Naive thymus-derived CD4-positive, alpha-beta T cell (primary cell): Measurements from ENCODE around the gene MYZAP. TPM values are rescaled to one million over a fixed set of nuclear protein-coding genes. Genes with fewer than 3 reads are reported as not detected.

ENCODE experiments used
- ATAC-seq: fragments of 150-1000 bp; cut with Tn5 transposase; 2 replicates; pipeline ENCODE4 v1.10.0; 2021; ENCODE audit warnings: mild to moderate bottlenecking, moderate library complexity
- CTCF ChIA-PET: fragments of 350-600 bp; sonication (Branson Sonifier 250); formaldehyde crosslinking; loops from one replicate; lab custom pipeline; 2021; ENCODE audit warnings: antibody characterized with exemption; lab: Charles Lee
- POLR2A ChIA-PET: fragments of 350-600 bp; sonication (Branson Sonifier 250); formaldehyde crosslinking; loops from one replicate; lab custom pipeline; 2021; ENCODE audit warnings: antibody characterized with exemption, inconsistent platforms; lab: Charles Lee
- DNase-seq, 9 donors: peaks; one replicate each; pipeline versions ENCODE4 v3.0.0 to v3.0.0-alpha.2; 2020 to 2022; ENCODE audit warnings: mixed read lengths in 1 of 9
- H3K27ac ChIP-seq: one replicate; pipeline ENCODE4 v1.7.0; 2013; ENCODE audit warnings: mild to moderate bottlenecking, low read depth, low read length, moderate library complexity
- H3K27me3 ChIP-seq, 2 donors: one replicate each; pipeline ENCODE4 v1.7.0; 2013; ENCODE audit warnings: low read length in 2 of 2, mild to moderate bottlenecking in 2 of 2, moderate library complexity in 2 of 2; ENCODE audit not compliant: control insufficient read depth in 2 of 2, insufficient read depth in 2 of 2
- H3K36me3 ChIP-seq, 3 experiments: 1 replicate in 2 of 3; 2 replicates in 1 of 3; pipeline ENCODE4 v1.7.0; 2013; ENCODE audit warnings: low read length in 3 of 3, mild to moderate bottlenecking in 3 of 3, moderate library complexity in 1 of 3; ENCODE audit not compliant: insufficient read depth in 3 of 3, control insufficient read depth in 2 of 3
- H3K4me1 ChIP-seq, 2 donors: one replicate each; pipeline ENCODE4 v1.7.0; 2013; ENCODE audit warnings: low read length in 2 of 2, mild to moderate bottlenecking in 2 of 2, moderate library complexity in 1 of 2; ENCODE audit not compliant: control insufficient read depth in 2 of 2, insufficient read depth in 2 of 2
- H3K4me3 ChIP-seq: 2 replicates; pipeline ENCODE4 v1.7.0; 2013; ENCODE audit warnings: mild to moderate bottlenecking, low read length
- H3K9me3 ChIP-seq, 3 experiments: 1 replicate in 2 of 3; 2 replicates in 1 of 3; pipeline ENCODE4 v1.7.0; 2013; ENCODE audit warnings: low read length in 3 of 3; ENCODE audit not compliant: control insufficient read depth in 2 of 3
- H3K27ac Mint-ChIP-seq, 9 donors: one replicate each; pipeline ENCODE4 v1.8.0; 2020 to 2022; ENCODE audit warnings: mixed read lengths in 9 of 9, mild to moderate bottlenecking in 8 of 9, moderate library complexity in 5 of 9, inconsistent platforms in 2 of 9
- H3K27me3 Mint-ChIP-seq, 5 donors: one replicate each; pipeline ENCODE4 v1.8.0; 2021 to 2022; ENCODE audit warnings: mixed read lengths in 5 of 5, mild to moderate bottlenecking in 1 of 5
- H3K36me3 Mint-ChIP-seq, 5 donors: one replicate each; pipeline ENCODE4 v1.8.0; 2020 to 2022; ENCODE audit warnings: mixed read lengths in 5 of 5, mild to moderate bottlenecking in 3 of 5, inconsistent platforms in 1 of 5
- H3K4me1 Mint-ChIP-seq, 7 donors: one replicate each; pipeline ENCODE4 v1.8.0; 2020 to 2022; ENCODE audit warnings: mixed read lengths in 7 of 7, mild to moderate bottlenecking in 3 of 7, inconsistent platforms in 1 of 7
- H3K4me3 Mint-ChIP-seq, 10 donors: one replicate each; pipeline ENCODE4 v1.8.0; 2020 to 2022; ENCODE audit warnings: mild to moderate bottlenecking in 10 of 10, mixed read lengths in 10 of 10, moderate library complexity in 6 of 10, inconsistent platforms in 2 of 10
- H3K9me3 Mint-ChIP-seq, 11 donors: one replicate each; pipeline ENCODE4 v1.8.0; 2020 to 2022; ENCODE audit warnings: mixed read lengths in 11 of 11, mild to moderate bottlenecking in 4 of 11, inconsistent platforms in 1 of 11, moderate library complexity in 1 of 11
- intact Hi-C, 2 donors: fragments of 100-400 bp; cut with micrococcal nuclease; formaldehyde crosslinking; loops; one replicate each; pipeline ENCODE4 v1.15.1; 2023
- polyA plus RNA-seq, 2 donors: library from polyadenylated mRNA; unstranded; fragments of 300-500 nt; fragmentation: Illumina TruSeq; gene quantifications; one replicate each; pipeline ENCODE4 v1.2.3, GENCODE V29; 2021
- total RNA-seq, 6 experiments: library from RNA in 5 of 6; stranded (reverse) in 5 of 6; gene quantifications; 1 replicate in 5 of 6; 2 replicates in 1 of 6; pipeline ENCODE4 v1.2.3 and lab custom pipeline; 2021 to 2026

Gene MYZAP
- total and polyA plus RNA-seq, 7 experiments from 2014 or later = 1.1 to 9.7 (median 2.2) TPM; not detected in 1

GRCh38 chr15:57605491-57605890, 13.8 kb downstream of the MYZAP start:
- ChIA-PET CTCF (no interaction called here), POLR2A (interaction anchor here (0.7 to 1.6 kb wide), 3 partner anchors 12 to 41 kb away, joined by 3 to 4 read pairs (median 3); no protein-coding TSS in a partner anchor)
- Mint-ChIP-seq H3K36me3 (peaks cover 0 to 16% (median 0%) of the 10 kb centered on the region in 5 donors), H3K27ac (peak overlapping the region in 1 of 9 donors; percentile 65), H3K27me3 (peaks cover 0 to 26% (median 0%) of the 10 kb centered on the region in 5 donors), H3K9me3 (no peaks in the 10 kb centered on the region), H3K4me1 (peaks cover 0 to 1% (median 0%) of the 10 kb centered on the region in 7 donors), H3K4me3 (no peak overlapping the region)
- intact Hi-C loops = no loop called here
- no peaks in the 10 kb centered on the region for H3K4me1 ChIP-seq
- no peak overlapping the region for H3K27ac ChIP-seq
- H3K9me3 ChIP-seq = no peaks in the 10 kb centered on the region
- ATAC-seq (no peak), DNase-seq (no peak)
- no peaks in the 10 kb centered on the region for H3K27me3 ChIP-seq
- H3K36me3 ChIP-seq = no peaks in the 10 kb centered on the region
- no peak overlapping the region for H3K4me3 ChIP-seq

DNA sequence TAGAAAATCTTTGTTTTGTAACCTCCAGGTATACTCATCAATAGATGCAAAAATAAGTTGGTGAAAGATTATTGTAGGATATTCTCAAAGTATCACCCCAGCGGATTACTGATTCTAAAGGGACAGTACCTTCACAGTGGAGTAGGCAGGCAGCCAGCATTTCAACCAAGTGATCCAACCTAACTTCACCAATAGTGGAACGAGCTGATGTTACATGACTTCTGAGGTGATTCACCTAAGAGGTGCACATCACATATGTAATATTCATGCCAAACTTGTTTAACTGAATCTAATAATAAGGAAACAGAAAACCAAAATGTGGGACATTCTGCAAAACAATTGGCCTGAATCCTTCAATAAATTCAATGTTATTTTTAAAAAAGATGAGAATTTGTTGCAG, 14.3 kb downstream of the MYZAP start:
- Histone ChIP-seq H3K36me3 (no peaks in the 10 kb centered on the region), H3K4me3 (no peak overlapping the region), H3K27ac (no peak overlapping the region), H3K9me3 (no peaks in the 10 kb centered on the region), H3K4me1 (no peaks in the 10 kb centered on the region), H3K27me3 (no peaks in the 10 kb centered on the region)
- Mint-ChIP-seq H3K9me3 (no peaks in the 10 kb centered on the region), H3K4me3 (no peak overlapping the region), H3K4me1 (peaks cover 0 to 1% (median 0%) of the 10 kb centered on the region in 7 donors), H3K27me3 (peaks cover 0 to 28% (median 0%) of the 10 kb centered on the region in 5 donors), H3K36me3 (peaks cover 0 to 16% (median 0%) of the 10 kb centered on the region in 5 donors), H3K27ac (no peak overlapping the region)
- intact Hi-C loops = no loop called here
- ChIA-PET POLR2A (interaction anchor here (0.7 to 1.6 kb wide), 3 partner anchors 12 to 41 kb away, joined by 3 to 4 read pairs (median 3); no protein-coding TSS in a partner anchor), CTCF (no interaction called here)
- ATAC-seq (no peak), DNase-seq (no peak)

DNA sequence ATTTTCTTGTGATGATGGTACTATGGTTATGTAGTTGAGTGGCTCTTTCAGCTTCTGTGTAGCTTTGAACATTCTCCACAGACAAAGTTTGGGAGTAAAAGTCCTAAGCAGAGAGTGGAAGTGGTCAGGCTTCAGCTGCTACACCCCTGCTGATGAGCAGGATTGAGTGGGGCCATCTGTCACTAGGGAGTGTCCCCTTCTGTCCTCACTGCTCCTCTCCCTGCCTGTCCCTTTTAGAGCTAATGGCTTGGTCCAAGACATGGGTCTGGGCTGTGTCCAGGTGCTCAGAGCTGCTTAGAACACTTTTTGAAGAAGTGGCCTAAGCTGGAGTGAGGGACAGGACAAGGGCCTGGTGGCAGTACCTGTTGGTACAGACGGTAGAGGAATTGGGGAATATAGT, 15.1 kb downstream of the MYZAP start:
- POLR2A ChIA-PET = no interaction called here
- no peaks in the 10 kb centered on the region for H3K9me3 Mint-ChIP-seq
- CTCF ChIA-PET = interaction anchor here (0.9 to 2.7 kb wide), 2 partner anchors 19 to 46 kb away, joined by 3 to 15 read pairs; no protein-coding TSS in a partner anchor
- no peaks in the 10 kb centered on the region for H3K36me3 ChIP-seq
- H3K9me3 ChIP-seq = no peaks in the 10 kb centered on the region
- no peaks in the 10 kb centered on the region for H3K4me1 ChIP-seq
- H3K4me3 Mint-ChIP-seq = no peak overlapping the region
- H3K4me3 ChIP-seq = no peak overlapping the region
- DNase-seq (no peak), ATAC-seq (no peak)
- peaks cover 0 to 1% (median 0%) of the 10 kb centered on the region in 7 donors for H3K4me1 Mint-ChIP-seq
- H3K27ac Mint-ChIP-seq = no peak overlapping the region
- no peak overlapping the region for H3K27ac ChIP-seq
- peaks cover 0 to 25% (median 0%) of the 10 kb centered on the region in 5 donors for H3K27me3 Mint-ChIP-seq
- no peaks in the 10 kb centered on the region for H3K27me3 ChIP-seq
- intact Hi-C loops = no loop called here
- H3K36me3 Mint-ChIP-seq = peaks cover 0 to 16% (median 0%) of the 10 kb centered on the region in 5 donors

DNA sequence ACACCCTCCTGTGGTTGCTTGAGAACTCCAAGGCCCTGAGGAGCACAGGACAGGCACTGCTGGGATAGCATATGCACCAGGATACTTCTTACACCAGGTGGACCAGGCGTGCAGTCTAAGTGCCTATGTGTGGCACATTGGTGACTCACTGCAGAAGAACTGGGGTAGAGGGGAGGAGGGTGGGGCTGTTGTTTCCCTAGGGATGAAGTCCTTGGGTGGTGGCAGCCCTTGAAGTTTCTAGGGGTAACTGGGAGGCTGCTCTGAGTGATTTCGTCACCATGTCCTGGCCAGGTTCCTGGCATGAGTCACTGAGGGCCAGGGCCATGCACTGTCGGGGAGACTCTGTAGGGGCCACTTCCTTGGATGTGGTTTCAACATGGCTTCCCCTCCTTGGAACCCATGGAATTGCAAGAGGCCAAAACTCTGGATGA, 15.9 kb downstream of the MYZAP start:
- DNase-seq (no peak), ATAC-seq (peak; percentile 29)
- Histone ChIP-seq H3K9me3 (no peaks in the 10 kb centered on the region), H3K27ac (no peak overlapping the region), H3K27me3 (no peaks in the 10 kb centered on the region), H3K36me3 (no peaks in the 10 kb centered on the region), H3K4me1 (no peaks in the 10 kb centered on the region), H3K4me3 (no peak overlapping the region)
- intact Hi-C loops = no loop called here
- H3K27me3 Mint-ChIP-seq = peaks cover 0 to 23% (median 0%) of the 10 kb centered on the region in 5 donors
- H3K27ac Mint-ChIP-seq = peak overlapping the region in 1 of 9 donors; percentile 33
- no peak overlapping the region for H3K4me3 Mint-ChIP-seq
- H3K36me3 Mint-ChIP-seq = peaks cover 0 to 16% (median 0%) of the 10 kb centered on the region in 5 donors
- no peaks in the 10 kb centered on the region for H3K9me3 Mint-ChIP-seq
- H3K4me1 Mint-ChIP-seq = peaks cover 0 to 1% (median 0%) of the 10 kb centered on the region in 7 donors
- ChIA-PET POLR2A (no interaction called here), CTCF (interaction anchor here (2.7 kb wide), 1 partner anchor 47 kb away, joined by 15 read pairs; no protein-coding TSS in a partner anchor)

DNA sequence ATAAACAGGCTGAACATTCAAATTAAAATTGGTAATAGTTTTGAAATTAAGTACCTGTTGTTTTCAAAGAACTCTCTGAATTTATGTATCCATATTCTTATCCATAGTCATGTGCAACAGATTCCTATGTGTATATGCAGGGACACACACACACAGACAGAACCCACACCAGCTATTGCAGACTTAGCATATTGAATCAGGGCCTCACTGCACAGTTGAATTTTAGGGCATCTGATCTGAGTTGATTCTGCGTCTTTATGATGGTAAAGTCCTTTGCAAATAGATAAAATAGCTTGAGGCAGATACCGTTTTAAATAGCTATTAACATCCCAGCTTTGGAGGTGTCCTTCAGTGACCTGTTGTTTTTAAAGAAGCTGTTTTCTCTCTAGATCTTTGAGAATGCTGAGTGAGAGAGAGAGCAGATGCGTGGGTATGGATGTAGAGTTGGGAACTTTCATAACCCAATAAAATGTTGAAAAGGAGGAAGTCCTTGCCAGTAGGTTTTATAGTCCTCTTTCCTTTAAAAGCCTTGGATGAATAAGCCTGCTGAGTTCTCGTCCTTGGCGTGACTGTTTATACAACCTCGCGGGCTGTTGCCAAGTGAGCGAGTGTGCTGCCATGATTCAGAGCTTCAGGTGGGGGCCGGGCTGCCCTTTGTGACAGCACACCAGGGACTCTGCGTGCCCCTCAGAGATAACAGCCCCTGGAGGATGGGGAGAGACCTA, 18.3 kb downstream of the MYZAP start:
- Mint-ChIP-seq H3K9me3 (no peaks in the 10 kb centered on the region), H3K27ac (no peak overlapping the region), H3K36me3 (peaks cover 0 to 10% (median 0%) of the 10 kb centered on the region in 5 donors), H3K27me3 (peaks cover 0 to 7% (median under 1%) of the 10 kb centered on the region in 5 donors), H3K4me1 (peaks cover 0 to 2% (median 0%) of the 10 kb centered on the region in 7 donors), H3K4me3 (no peak overlapping the region)
- POLR2A ChIA-PET = interaction anchor here (1.4 kb wide), 1 partner anchor 47 kb away, joined by 3 read pairs; no protein-coding TSS in a partner anchor
- Histone ChIP-seq H3K27me3 (no peaks in the 10 kb centered on the region), H3K36me3 (no peaks in the 10 kb centered on the region), H3K4me3 (no peak overlapping the region), H3K9me3 (no peaks in the 10 kb centered on the region), H3K27ac (no peak overlapping the region), H3K4me1 (no peaks in the 10 kb centered on the region)
- no peak for ATAC-seq
- CTCF ChIA-PET = interaction anchor here (0.9 to 4.8 kb wide), 4 partner anchors 25 to 52 kb away, joined by 4 to 35 read pairs (median 4); no protein-coding TSS in a partner anchor
- DNase-seq = no peak
- intact Hi-C loops = no loop called here

- intact Hi-C loops = no loop called here
- Histone ChIP-seq H3K27ac (no peak overlapping the region), H3K36me3 (no peaks in the 10 kb centered on the region), H3K9me3 (no peaks in the 10 kb centered on the region), H3K4me3 (no peak overlapping the region), H3K27me3 (no peaks in the 10 kb centered on the region), H3K4me1 (no peaks in the 10 kb centered on the region)
- Mint-ChIP-seq H3K27ac (peak overlapping the region in 1 of 9 donors; percentile 71), H3K9me3 (no peaks in the 10 kb centered on the region), H3K4me3 (no peak overlapping the region), H3K36me3 (peaks cover 0 to 4% (median 0%) of the 10 kb centered on the region in 5 donors), H3K4me1 (peaks cover 0 to 2% (median 0%) of the 10 kb centered on the region in 7 donors), H3K27me3 (peaks cover 0 to 4% (median 0%) of the 10 kb centered on the region in 5 donors)
- ATAC-seq = no peak
- ChIA-PET CTCF (interaction anchor here (0.7 to 4.8 kb wide), 3 partner anchors 18 to 51 kb away, joined by 3 to 35 read pairs (median 3); no protein-coding TSS in a partner anchor), POLR2A (interaction anchor here (1.4 to 1.5 kb wide), 2 partner anchors 48 to 51 kb away, joined by 3 to 4 read pairs; no protein-coding TSS in a partner anchor)
- no peak for DNase-seq
Observed at GRCh38 chr15:57611123-57611522, 19.4 kb downstream of the MYZAP start.
